LNCAP (cell line): Measurements from ENCODE around the gene ZRANB1.

Experiments
- CTCF ChIP-seq: fragments of 450-650 bp; IDR thresholded peaks from 2 replicates; pipeline ENCODE4 v1.5.1; 2017; ENCODE audit warnings: mild to moderate bottlenecking

ZRANB1 gene

GRCh38 chr10:125027871-125028869 lies 86.2 kb downstream of the ZRANB1 start:
- no peak for TF ChIP-seq CTCF

DNA sequence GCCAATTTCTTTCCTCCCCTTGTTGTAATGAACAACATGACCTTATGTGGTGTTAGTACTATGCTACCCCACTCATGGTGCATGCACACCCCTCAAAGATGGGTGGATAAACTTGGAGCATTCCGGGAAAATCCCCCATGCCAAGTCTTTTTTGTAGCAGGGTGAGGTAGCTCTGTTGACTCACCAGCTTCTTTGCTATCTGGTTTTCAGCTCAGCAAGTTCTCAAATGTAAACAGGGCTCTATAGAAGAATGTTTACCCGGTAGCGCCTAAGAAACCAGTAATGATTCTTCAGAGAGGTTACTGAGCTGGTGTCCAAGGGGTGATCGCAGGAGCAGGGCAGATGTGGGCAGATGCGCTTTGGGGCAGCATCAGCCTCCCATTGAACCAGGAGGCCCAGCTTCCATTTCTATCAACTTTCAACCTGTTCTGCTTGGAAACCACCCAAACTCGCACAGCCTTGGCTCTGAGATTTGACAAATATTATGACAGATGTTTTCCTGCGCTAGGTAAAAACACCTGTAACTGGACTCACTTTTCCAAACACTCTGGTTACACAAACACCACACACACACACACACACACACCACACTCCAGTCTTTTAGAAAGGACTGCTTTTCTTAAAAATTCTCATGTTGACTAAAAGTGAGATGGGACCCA lies 87.8 kb downstream of the ZRANB1 start:
- TF ChIP-seq CTCF: no peak

- no peak for TF ChIP-seq CTCF
Observed at GRCh38 chr10:125030567-125031197, 88.8 kb downstream of the ZRANB1 start.

GRCh38 chr10:125032474-125033020 lies 90.6 kb downstream of the ZRANB1 start:
- no peak for TF ChIP-seq CTCF

GRCh38 chr10:125033146-125033924 lies 91.4 kb downstream of the ZRANB1 start:
- TF ChIP-seq CTCF: no peak

DNA sequence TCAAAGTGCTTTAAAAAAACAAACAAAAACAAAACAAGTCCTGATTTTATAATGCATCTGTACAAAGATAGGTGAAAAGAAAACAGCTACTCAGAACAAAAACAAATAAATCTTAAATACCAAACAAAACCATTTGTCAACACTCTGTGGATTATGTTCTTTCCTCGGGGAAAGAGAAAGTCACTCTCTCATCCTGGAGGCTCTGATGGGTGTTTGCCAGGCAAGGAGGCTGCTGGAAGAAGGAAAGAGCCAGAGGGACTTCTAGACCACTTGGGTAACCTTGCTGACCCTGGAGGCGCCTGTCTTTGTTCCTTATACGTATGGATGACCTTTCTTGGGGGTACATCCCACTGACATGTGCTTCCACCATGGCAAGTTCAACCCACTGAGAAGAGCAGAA lies 92.8 kb downstream of the ZRANB1 start:
- no peak for TF ChIP-seq CTCF

DNA sequence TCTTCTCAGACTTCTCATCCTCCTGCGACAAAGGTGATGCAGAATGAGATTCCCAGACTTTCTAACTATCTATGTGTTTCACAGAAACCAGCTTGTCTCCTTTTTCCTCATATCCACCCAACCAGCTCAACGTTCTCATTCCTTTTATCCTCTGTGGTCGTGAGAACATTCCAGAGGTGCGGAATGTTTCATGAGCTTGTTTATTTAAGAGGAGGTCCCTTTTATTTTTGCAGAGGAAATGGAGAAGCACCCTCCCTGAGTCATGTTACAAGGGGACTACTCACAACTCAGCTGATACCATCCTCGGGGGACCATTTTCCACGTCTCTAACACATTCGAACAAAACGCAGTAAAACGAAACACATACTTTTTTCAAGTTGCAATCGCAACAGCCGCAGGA lies 93.2 kb downstream of the ZRANB1 start:
- no peak for TF ChIP-seq CTCF
